ENCODE measurements around the gene CELF1. TPM values are rescaled to one million over a fixed set of nuclear protein-coding genes. Genes with fewer than 3 reads are reported as not detected.

Gene CELF1
- total RNA-seq, 1 donor from 2014 or later, result 125 TPM

GRCh38 chr11:47443028-47443700, 109.8 kb downstream of the CELF1 start:
- H3K27ac Mint-ChIP-seq, result no peak overlapping the region
- no peak for DNase-seq (ENCODE audit: extremely low spot score, unreplicated experiment)
- TF ChIP-seq CTCF (conservative IDR thresholded peaks at IDR 0.05), result peak; percentile 30
- H3K4me3 Mint-ChIP-seq, result no peak overlapping the region
- no peaks in the 10 kb centered on the region for H3K27me3 Mint-ChIP-seq
- H3K4me1 Mint-ChIP-seq (ENCODE audit: unreplicated experiment), result no peaks in the 10 kb centered on the region
- no peaks in the 10 kb centered on the region for H3K9me3 Mint-ChIP-seq
- H3K36me3 Mint-ChIP-seq, result no peaks in the 10 kb centered on the region

GRCh38 chr11:47442514-47442913, 110.4 kb downstream of the CELF1 start:
- no peak for TF ChIP-seq CTCF (conservative IDR thresholded peaks at IDR 0.05)
- Mint-ChIP-seq H3K27ac (no peak overlapping the region), H3K36me3 (no peaks in the 10 kb centered on the region), H3K4me3 (no peak overlapping the region), H3K27me3 (no peaks in the 10 kb centered on the region), H3K9me3 (no peaks in the 10 kb centered on the region), H3K4me1 (ENCODE audit: unreplicated experiment) (no peaks in the 10 kb centered on the region)
- no peak for DNase-seq (ENCODE audit: extremely low spot score, unreplicated experiment)

- Mint-ChIP-seq H3K4me1 (ENCODE audit: unreplicated experiment) (no peaks in the 10 kb centered on the region), H3K27me3 (no peaks in the 10 kb centered on the region), H3K9me3 (no peaks in the 10 kb centered on the region), H3K27ac (no peak overlapping the region), H3K36me3 (no peaks in the 10 kb centered on the region), H3K4me3 (no peak overlapping the region)
- DNase-seq (ENCODE audit: extremely low spot score, unreplicated experiment), result no peak
- TF ChIP-seq CTCF (conservative IDR thresholded peaks at IDR 0.05), result no peak
Measured at GRCh38 chr11:47441421-47441820, 111.5 kb downstream of the CELF1 start.

GRCh38 chr11:47440054-47440476, 112.9 kb downstream of the CELF1 start:
- H3K36me3 Mint-ChIP-seq, result no peaks in the 10 kb centered on the region
- H3K27me3 Mint-ChIP-seq, result no peaks in the 10 kb centered on the region
- no peak overlapping the region for H3K4me3 Mint-ChIP-seq
- TF ChIP-seq CTCF (conservative IDR thresholded peaks at IDR 0.05), result no peak
- no peak overlapping the region for H3K27ac Mint-ChIP-seq
- no peaks in the 10 kb centered on the region for H3K4me1 Mint-ChIP-seq (ENCODE audit: unreplicated experiment)
- DNase-seq (ENCODE audit: extremely low spot score, unreplicated experiment), result no peak
- H3K9me3 Mint-ChIP-seq, result no peaks in the 10 kb centered on the region

- no peak overlapping the region for H3K27ac Mint-ChIP-seq
Measured at GRCh38 chr11:47438721-47439120, 114.2 kb downstream of the CELF1 start.

More at GRCh38 chr11:47438721-47439120, 114.2 kb downstream of the CELF1 start:
- H3K9me3 Mint-ChIP-seq, result no peaks in the 10 kb centered on the region
- no peaks in the 10 kb centered on the region for H3K27me3 Mint-ChIP-seq
- H3K36me3 Mint-ChIP-seq, result no peaks in the 10 kb centered on the region
- no peak for TF ChIP-seq CTCF (conservative IDR thresholded peaks at IDR 0.05)
- no peaks in the 10 kb centered on the region for H3K4me1 Mint-ChIP-seq (ENCODE audit: unreplicated experiment)
- no peak for DNase-seq (ENCODE audit: extremely low spot score, unreplicated experiment)
- H3K4me3 Mint-ChIP-seq, result no peak overlapping the region
